ENCODE measurements around the gene CEP72. TPM values are rescaled to one million over a fixed set of nuclear protein-coding genes. Genes with fewer than 3 reads are reported as not detected.

The CEP72 gene
- total and polyA plus RNA-seq, 2 experiments from 2014 or later = 3.2 to 4.2 TPM

DNA sequence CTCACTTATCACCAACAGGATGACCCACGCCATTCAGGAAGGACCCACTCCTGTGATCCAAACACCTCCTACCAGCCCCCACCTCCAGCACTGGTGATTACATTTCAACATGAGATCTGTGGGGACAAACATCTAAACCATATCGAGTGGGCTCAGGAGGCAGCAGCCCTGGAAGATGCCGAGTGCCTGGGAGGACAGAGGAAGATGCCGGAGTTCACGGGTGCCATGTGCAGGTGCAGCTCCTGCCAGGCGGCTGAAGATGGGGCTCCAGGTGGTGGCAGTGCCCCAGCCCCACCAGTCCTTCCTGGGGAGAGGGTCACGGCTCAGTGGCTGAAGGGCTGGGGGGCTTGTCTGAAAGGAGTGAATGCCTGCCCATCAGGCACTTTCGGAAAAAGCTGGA, 6.1 kb upstream of the CEP72 start:
- WGBS (ENCODE audit: low lambda C conversion rate, missing lambda C conversion rate) = 88% methylated on average over 8 of the region's 8 CpGs
- no peak overlapping the region for H3K4me3 ChIP-seq
- no peak overlapping the region for H3K4me2 ChIP-seq
- H3K4me1 ChIP-seq (ENCODE audit: insufficient read depth) = no peaks in the 10 kb centered on the region
- TF ChIP-seq, protein P1, sequence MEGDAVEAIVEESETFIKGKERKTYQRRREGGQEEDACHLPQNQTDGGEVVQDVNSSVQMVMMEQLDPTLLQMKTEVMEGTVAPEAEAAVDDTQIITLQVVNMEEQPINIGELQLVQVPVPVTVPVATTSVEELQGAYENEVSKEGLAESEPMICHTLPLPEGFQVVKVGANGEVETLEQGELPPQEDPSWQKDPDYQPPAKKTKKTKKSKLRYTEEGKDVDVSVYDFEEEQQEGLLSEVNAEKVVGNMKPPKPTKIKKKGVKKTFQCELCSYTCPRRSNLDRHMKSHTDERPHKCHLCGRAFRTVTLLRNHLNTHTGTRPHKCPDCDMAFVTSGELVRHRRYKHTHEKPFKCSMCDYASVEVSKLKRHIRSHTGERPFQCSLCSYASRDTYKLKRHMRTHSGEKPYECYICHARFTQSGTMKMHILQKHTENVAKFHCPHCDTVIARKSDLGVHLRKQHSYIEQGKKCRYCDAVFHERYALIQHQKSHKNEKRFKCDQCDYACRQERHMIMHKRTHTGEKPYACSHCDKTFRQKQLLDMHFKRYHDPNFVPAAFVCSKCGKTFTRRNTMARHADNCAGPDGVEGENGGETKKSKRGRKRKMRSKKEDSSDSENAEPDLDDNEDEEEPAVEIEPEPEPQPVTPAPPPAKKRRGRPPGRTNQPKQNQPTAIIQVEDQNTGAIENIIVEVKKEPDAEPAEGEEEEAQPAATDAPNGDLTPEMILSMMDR (IDR thresholded peaks at IDR 0.05; ENCODE audit: poor library complexity) = no peak
- TF ChIP-seq EZH2 (IDR thresholded peaks at IDR 0.05; ENCODE audit: borderline replicate concordance) (no peak), EZH2phosphoT487 (IDR thresholded peaks at IDR 0.05; ENCODE audit: low read depth, severe bottlenecking, unreplicated experiment) (no peak)
- no peak overlapping the region for H2AFZ ChIP-seq
- H4K20me1 ChIP-seq (ENCODE audit: insufficient read depth, poor library complexity, severe bottlenecking) = no peaks in the 10 kb centered on the region
- no peak overlapping the region for H3K27ac ChIP-seq
- no peaks in the 10 kb centered on the region for H3K79me2 ChIP-seq
- DNase-seq (ENCODE audit: low spot score) = no peak
- no peaks in the 10 kb centered on the region for H3K27me3 ChIP-seq
- H3K9me2 ChIP-seq (replicated peaks; ENCODE audit: insufficient read depth) = no peaks in the 10 kb centered on the region
- no peaks in the 10 kb centered on the region for H3K9me3 ChIP-seq (ENCODE audit: low read depth)
- no peaks in the 10 kb centered on the region for H3K36me3 ChIP-seq (replicated peaks; ENCODE audit: insufficient read depth, low read depth)

DNA sequence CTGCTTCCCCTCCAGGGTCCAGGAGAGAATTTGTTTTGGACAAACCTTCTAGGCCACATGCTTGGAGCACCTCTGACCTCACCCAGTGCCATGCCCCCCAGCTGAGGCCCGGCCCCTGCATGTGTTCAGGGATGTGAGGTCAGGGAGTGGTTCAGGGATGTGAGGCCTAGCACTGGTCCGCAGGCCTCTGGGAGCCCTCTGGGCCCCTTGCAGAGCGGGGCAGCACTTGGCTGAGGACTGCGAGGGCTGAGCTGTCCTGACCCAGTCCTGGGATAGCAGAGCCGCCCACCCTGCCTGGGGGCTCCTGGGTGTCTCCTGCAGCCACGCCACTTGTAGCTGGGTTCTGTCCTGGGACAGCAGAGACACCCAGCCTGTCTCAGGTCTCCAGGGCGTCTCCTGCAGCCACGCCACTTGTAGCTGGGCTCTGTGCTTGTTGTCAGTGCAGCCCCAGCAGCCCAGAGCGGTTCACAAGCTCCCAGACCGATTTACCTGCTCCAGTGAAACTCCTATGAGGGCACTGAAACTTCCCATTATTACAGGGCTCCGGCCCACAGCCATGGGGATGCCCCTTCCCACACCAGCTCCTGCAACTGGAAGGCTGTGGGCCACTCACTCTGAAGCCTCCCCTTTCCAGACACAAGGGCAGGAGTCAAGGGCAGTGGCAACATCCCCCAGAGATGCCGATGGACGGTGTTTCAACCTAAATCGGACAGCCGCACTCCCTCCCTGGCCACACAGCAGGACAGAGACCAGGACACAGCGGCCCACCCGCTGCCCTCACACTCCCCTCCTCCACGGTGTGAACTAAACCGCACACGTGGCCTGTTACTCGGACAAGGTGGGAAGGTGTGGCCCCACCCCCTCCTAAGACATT, 5.4 kb upstream of the CEP72 start:
- TF ChIP-seq EZH2 (IDR thresholded peaks at IDR 0.05; ENCODE audit: borderline replicate concordance) (no peak), EZH2phosphoT487 (IDR thresholded peaks at IDR 0.05; ENCODE audit: low read depth, severe bottlenecking, unreplicated experiment) (no peak)
- TF ChIP-seq, protein P1 (IDR thresholded peaks at IDR 0.05; ENCODE audit: poor library complexity) = no peak
- H3K36me3 ChIP-seq (replicated peaks; ENCODE audit: insufficient read depth, low read depth) = no peaks in the 10 kb centered on the region
- WGBS (ENCODE audit: low lambda C conversion rate, missing lambda C conversion rate) = 87% methylated on average over 21 of the region's 21 CpGs
- no peaks in the 10 kb centered on the region for H3K9me3 ChIP-seq (ENCODE audit: low read depth)
- no peak overlapping the region for H3K27ac ChIP-seq
- DNase-seq (ENCODE audit: low spot score) = no peak
- H3K27me3 ChIP-seq = no peaks in the 10 kb centered on the region
- H3K9me2 ChIP-seq (replicated peaks; ENCODE audit: insufficient read depth) = no peaks in the 10 kb centered on the region
- no peak overlapping the region for H2AFZ ChIP-seq
- no peak overlapping the region for H3K4me3 ChIP-seq
- no peak overlapping the region for H3K4me2 ChIP-seq
- no peaks in the 10 kb centered on the region for H4K20me1 ChIP-seq (ENCODE audit: insufficient read depth, poor library complexity, severe bottlenecking)
- no peaks in the 10 kb centered on the region for H3K79me2 ChIP-seq
- H3K4me1 ChIP-seq (ENCODE audit: insufficient read depth) = peaks cover 3% of the 10 kb centered on the region

DNA sequence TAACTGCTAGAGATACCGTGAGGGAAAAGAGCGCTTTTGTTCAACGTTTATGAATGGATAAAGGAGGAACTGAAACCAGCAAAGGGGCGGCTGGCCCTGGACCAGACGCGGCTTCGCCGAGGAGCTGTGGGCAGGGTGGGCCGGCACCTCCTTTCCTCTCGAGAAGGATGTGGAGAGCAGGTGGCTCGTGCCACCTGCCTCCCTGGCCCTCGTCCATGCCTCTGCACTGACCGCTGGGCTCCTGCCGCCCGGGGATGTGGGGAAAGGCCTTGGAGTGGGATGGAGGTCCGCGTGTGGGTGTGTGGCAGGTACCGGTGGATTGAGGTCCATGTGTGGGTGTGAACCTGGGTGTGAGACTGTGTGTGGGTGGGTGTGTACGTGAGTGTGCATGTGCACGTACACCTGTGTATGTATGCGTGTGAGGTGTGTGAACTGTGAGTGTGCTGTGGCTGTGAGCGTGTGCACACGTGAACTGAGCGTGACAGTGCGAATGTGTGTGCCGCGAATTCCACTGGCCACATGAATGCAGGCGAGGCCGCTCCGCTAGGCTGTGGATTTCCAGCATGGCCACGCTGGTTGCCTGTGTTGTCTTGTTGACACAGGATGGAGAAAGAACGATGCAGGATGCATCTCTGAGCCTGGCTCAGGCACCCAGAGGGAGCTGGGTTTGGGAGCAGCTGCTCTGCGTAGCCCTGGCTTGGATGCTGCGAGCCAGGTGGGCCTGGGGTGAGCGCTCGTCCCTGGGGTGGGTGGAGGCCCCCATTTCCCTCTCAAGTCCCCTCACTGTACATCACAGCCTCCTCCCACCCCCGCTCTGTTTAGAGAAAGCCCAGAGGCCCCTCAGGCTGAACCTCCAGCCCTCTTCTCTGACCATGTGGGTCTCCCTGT, 4.4 kb upstream of the CEP72 start:
- Histone ChIP-seq H3K27ac (no peak overlapping the region), H3K4me1 (ENCODE audit: insufficient read depth) (peaks cover 3% of the 10 kb centered on the region), H3K4me3 (no peak overlapping the region), H3K36me3 (replicated peaks; ENCODE audit: insufficient read depth, low read depth) (no peaks in the 10 kb centered on the region), H3K79me2 (peaks cover 3% of the 10 kb centered on the region), H3K4me2 (no peak overlapping the region), H4K20me1 (ENCODE audit: insufficient read depth, poor library complexity, severe bottlenecking) (no peaks in the 10 kb centered on the region), H2AFZ (no peak overlapping the region), H3K9me2 (replicated peaks; ENCODE audit: insufficient read depth) (no peaks in the 10 kb centered on the region), H3K27me3 (no peaks in the 10 kb centered on the region), H3K9me3 (ENCODE audit: low read depth) (no peaks in the 10 kb centered on the region)
- TF ChIP-seq, protein P1 (IDR thresholded peaks at IDR 0.05; ENCODE audit: poor library complexity) = no peak
- TF ChIP-seq EZH2 (IDR thresholded peaks at IDR 0.05; ENCODE audit: borderline replicate concordance) (no peak), EZH2phosphoT487 (IDR thresholded peaks at IDR 0.05; ENCODE audit: low read depth, severe bottlenecking, unreplicated experiment) (no peak)
- no peak for DNase-seq (ENCODE audit: low spot score)
- 93% methylated on average over 37 of the region's 37 CpGs for whole genome bisulfite sequencing (ENCODE audit: low lambda C conversion rate, missing lambda C conversion rate)

Measured in hepatocyte (in vitro differentiated cells).